Measurements from ENCODE around the gene EBF4. TPM values are rescaled to one million over a fixed set of nuclear protein-coding genes. Genes with fewer than 3 reads are reported as not detected.

EBF4 gene
- total RNA-seq, 1 donor from 2014 or later: 15.3 TPM

DNA sequence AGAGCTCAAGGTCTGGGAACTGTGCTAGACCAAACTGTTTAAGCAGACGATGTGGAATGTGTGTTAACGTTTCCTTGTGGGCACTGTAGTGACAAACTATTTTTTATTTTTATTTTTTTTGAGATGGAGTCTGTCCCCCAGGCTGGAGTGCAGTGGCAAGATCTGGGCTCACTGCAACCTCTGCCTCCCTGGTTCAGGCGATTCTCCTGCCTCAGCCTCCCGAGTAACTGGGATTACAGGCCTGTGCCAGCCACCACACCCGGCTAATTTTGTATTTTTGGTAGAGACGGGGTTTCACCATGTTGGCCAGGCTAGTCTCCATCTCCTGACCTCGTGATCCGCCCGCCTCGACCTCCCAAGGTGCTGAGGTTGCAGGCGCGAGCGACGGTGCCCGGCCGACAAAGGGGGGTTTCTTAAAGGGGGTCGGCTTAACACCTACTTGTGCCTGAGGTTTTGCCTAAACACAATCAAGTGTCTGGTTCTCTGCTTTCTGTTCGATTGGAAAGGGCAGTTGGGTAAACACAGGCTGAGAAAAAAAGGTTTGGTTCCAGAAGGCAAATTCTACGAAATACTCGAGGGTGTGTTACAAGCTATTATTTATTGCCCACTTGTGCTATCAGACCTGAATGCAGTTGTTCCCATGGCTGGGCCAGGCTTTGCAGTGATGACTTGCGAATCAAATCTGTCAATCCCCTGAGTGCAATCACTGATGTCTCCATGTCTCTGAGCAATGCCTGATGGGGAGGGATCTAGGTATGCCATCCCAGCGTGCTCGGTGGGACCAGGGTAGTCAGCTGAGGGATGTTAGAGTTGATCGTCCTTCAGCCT is 38.8 kb upstream of the EBF4 start:
- DNase-seq: no peak
- ATAC-seq: no peak
- H3K36me3 ChIP-seq: peaks cover 51% of the 10 kb centered on the region
- H3K27me3 ChIP-seq (ENCODE audit: low read depth): no peaks in the 10 kb centered on the region
- H3K4me3 ChIP-seq: peak overlapping the region; percentile 97
- H3K9me3 ChIP-seq: no peaks in the 10 kb centered on the region
- no peak overlapping the region for H3K27ac ChIP-seq
- intact Hi-C loops (cut with DNase I): no loop called here
- peaks cover 26% of the 10 kb centered on the region for H3K4me1 ChIP-seq
- TF ChIP-seq, protein P1, sequence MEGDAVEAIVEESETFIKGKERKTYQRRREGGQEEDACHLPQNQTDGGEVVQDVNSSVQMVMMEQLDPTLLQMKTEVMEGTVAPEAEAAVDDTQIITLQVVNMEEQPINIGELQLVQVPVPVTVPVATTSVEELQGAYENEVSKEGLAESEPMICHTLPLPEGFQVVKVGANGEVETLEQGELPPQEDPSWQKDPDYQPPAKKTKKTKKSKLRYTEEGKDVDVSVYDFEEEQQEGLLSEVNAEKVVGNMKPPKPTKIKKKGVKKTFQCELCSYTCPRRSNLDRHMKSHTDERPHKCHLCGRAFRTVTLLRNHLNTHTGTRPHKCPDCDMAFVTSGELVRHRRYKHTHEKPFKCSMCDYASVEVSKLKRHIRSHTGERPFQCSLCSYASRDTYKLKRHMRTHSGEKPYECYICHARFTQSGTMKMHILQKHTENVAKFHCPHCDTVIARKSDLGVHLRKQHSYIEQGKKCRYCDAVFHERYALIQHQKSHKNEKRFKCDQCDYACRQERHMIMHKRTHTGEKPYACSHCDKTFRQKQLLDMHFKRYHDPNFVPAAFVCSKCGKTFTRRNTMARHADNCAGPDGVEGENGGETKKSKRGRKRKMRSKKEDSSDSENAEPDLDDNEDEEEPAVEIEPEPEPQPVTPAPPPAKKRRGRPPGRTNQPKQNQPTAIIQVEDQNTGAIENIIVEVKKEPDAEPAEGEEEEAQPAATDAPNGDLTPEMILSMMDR (IDR thresholded peaks at IDR 0.05): no peak

DNA sequence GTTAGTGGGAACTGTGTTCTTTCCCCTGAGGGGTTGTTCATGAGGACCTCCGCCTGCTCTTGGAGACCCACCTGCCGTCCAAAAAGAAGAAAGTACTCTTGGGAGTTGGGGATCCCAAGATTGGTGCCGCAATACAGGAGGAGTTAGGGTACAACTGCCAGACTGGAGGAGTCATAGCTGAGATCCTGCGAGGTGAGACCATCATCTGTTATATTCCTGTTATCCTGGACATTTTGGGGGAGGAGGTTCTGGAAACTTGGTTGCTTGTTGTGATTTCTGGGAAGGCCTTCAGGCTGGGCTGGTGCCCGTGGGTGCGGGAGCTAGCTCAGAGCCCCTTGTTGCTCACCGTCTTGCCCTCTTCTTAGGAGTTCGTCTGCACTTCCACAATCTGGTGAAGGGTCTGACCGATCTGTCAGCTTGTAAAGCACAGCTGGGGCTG is 38.2 kb upstream of the EBF4 start:
- DNase-seq (no peak), ATAC-seq (no peak)
- peak overlapping the region; percentile 97 for H3K4me3 ChIP-seq
- no peak overlapping the region for H3K27ac ChIP-seq
- no peaks in the 10 kb centered on the region for H3K27me3 ChIP-seq (ENCODE audit: low read depth)
- H3K36me3 ChIP-seq: peaks cover 58% of the 10 kb centered on the region
- intact Hi-C loops (cut with DNase I): no loop called here
- H3K9me3 ChIP-seq: no peaks in the 10 kb centered on the region
- H3K4me1 ChIP-seq: peaks cover 26% of the 10 kb centered on the region
- TF ChIP-seq, protein P1 (IDR thresholded peaks at IDR 0.05): no peak

DNA sequence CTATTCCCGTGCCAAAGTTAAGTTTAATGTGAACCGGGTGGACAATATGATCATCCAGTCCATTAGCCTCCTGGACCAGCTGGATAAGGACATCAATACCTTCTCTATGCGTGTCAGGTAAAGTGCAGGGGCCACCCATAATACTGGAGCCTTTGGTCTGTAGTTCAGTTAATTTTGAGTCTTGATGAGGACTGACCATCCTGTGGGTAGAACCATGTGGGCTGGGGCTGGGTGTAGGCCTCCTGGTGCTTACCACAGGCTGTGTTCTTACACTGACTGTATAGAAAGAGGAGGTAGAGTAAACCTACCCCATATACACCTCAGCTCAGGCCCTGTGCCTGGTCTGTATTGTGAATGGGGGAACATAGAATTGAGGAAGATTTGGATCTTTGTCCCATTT is 37.7 kb upstream of the EBF4 start:
- intact Hi-C loops (cut with DNase I): no loop called here
- no peak for ATAC-seq
- Histone ChIP-seq H3K36me3 (peaks cover 62% of the 10 kb centered on the region), H3K4me3 (no peak overlapping the region), H3K4me1 (peaks cover 26% of the 10 kb centered on the region), H3K9me3 (no peaks in the 10 kb centered on the region), H3K27me3 (ENCODE audit: low read depth) (no peaks in the 10 kb centered on the region), H3K27ac (no peak overlapping the region)
- DNase-seq: no peak
- TF ChIP-seq, protein P1 (IDR thresholded peaks at IDR 0.05): no peak

DNA sequence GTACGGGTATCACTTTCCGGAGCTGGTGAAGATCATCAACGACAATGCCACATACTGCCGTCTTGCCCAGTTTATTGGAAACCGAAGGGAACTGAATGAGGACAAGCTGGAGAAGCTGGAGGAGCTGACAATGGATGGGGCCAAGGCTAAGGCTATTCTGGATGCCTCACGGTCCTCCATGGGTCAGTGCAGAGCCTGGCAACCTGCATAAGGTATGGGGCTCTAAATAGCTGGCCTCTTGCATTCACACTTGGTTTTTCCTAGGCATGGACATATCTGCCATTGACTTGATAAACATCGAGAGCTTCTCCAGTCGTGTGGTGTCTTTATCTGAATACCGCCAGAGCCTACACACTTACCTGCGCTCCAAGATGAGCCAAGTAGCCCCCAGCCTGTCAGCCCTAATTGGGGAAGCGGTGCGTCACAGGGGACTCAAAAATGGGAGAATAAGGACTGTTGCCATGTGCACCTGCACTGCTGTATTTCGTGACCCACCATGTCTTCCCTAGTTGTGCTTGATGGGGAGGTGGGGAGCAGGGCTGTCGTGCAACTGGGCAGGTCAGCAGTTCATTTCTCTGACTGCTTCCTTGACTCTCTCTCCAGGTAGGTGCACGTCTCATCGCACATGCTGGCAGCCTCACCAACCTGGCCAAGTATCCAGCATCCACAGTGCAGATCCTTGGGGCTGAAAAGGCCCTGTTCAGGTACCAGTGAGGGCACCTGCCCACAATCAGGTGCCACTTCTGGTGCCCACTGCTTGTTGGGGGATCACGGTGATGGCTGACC is 37.1 kb upstream of the EBF4 start:
- TF ChIP-seq, protein P1 (IDR thresholded peaks at IDR 0.05): no peak
- DNase-seq (no peak), ATAC-seq (no peak)
- Histone ChIP-seq H3K27me3 (ENCODE audit: low read depth) (no peaks in the 10 kb centered on the region), H3K4me3 (no peak overlapping the region), H3K4me1 (peaks cover 26% of the 10 kb centered on the region), H3K27ac (no peak overlapping the region), H3K36me3 (peaks cover 69% of the 10 kb centered on the region), H3K9me3 (no peaks in the 10 kb centered on the region)
- intact Hi-C loops (cut with DNase I): no loop called here

DNA sequence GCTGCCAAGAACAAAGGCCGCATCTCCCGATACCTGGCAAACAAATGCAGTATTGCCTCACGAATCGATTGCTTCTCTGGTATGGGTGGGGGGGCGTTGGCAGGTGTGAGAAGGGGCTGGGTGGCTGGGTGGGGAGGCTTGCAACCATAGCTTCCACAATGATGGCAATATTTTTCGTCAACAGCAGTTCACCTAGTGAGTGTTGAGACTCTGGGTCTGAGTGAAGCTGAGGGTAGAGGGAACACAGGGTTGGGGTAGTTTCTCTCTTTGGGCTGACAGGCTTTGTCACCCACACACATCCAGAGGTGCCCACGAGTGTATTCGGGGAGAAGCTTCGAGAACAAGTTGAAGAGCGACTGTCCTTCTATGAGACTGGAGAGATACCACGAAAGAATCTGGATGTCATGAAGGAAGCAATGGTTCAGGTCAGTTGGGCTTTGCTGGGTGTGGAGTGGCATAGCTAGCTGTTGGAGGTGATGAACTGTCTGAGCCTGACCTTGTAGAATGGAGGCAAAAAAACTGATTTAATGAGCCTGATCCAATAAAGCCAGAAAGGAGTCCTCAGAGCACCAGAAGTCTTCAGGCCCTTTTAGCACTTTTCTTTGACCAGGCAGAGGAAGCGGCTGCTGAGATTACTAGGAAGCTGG is 36.0 kb upstream of the EBF4 start:
- Histone ChIP-seq H3K27me3 (ENCODE audit: low read depth) (no peaks in the 10 kb centered on the region), H3K9me3 (no peaks in the 10 kb centered on the region), H3K27ac (no peak overlapping the region), H3K4me3 (no peak overlapping the region), H3K36me3 (peaks cover 80% of the 10 kb centered on the region), H3K4me1 (peaks cover 19% of the 10 kb centered on the region)
- ATAC-seq (no peak), DNase-seq (no peak)
- intact Hi-C loops (cut with DNase I): no loop called here
- TF ChIP-seq, protein P1 (IDR thresholded peaks at IDR 0.05): no peak
